WTC11 (cell line): ENCODE data around the gene AKR1C3. TPM values are rescaled to one million over a fixed set of nuclear protein-coding genes. Genes with fewer than 3 reads are reported as not detected.

Experiments used
- ATAC-seq: fragments of 200-7000 bp; cut with Tn5 transposase; 2 replicates; pipeline ENCODE4 v1.10.0; 2021; ENCODE audit warnings: mild to moderate bottlenecking, moderate library complexity
- CTCF ChIA-PET: fragments of 300-600 bp; sonication (Branson Sonifier 250); formaldehyde crosslinking; loops from one replicate; lab custom pipeline; 2021; ENCODE audit warnings: antibody characterized with exemption; lab: Charles Lee
- POLR2A ChIA-PET: fragments of 350-600 bp; sonication (Branson Sonifier 250); formaldehyde crosslinking; loops from one replicate; lab custom pipeline; 2021; ENCODE audit warnings: antibody characterized with exemption; lab: Charles Lee
- DNase-seq: peaks from one replicate; pipeline ENCODE4 v3.0.0; 2021; ENCODE audit warnings: low spot score
- H3K27ac Mint-ChIP-seq: 2 replicates; pipeline ENCODE4 v1.8.0; 2021; ENCODE audit warnings: mixed read lengths
- H3K27me3 Mint-ChIP-seq: 2 replicates; pipeline ENCODE4 v1.8.0; 2021; ENCODE audit warnings: low read depth, mild to moderate bottlenecking, moderate library complexity, mixed read lengths
- H3K36me3 Mint-ChIP-seq: 2 replicates; pipeline ENCODE4 v1.8.0; 2021; ENCODE audit warnings: mixed read lengths
- H3K4me1 Mint-ChIP-seq: 2 replicates; pipeline ENCODE4 v1.8.0; 2022; ENCODE audit warnings: mixed read lengths
- H3K4me3 Mint-ChIP-seq: 2 replicates; pipeline ENCODE4 v1.8.0; 2021; ENCODE audit warnings: mild to moderate bottlenecking, moderate library complexity, mixed read lengths
- H3K9me3 Mint-ChIP-seq: 2 replicates; pipeline ENCODE4 v1.8.0; 2021; ENCODE audit warnings: mixed read lengths
- ARID4B ChIP-seq: sonication (generic); formaldehyde crosslinking; IDR thresholded peaks from 2 replicates; pipeline ENCODE4 v1.8.0; 2023; ENCODE audit warnings: missing genetic modification reagents, mild to moderate bottlenecking, borderline replicate concordance
- ELF4 ChIP-seq: sonication (generic); formaldehyde crosslinking; IDR thresholded peaks from 2 replicates; pipeline ENCODE4 v1.8.1; 2022; ENCODE audit warnings: low read depth, mild to moderate bottlenecking, moderate library complexity, missing genetic modification reagents
- FOXP1 ChIP-seq: sonication (generic); formaldehyde crosslinking; IDR thresholded peaks from 2 replicates; pipeline ENCODE4 v1.8.0; 2022; ENCODE audit warnings: missing genetic modification reagents, mild to moderate bottlenecking, moderate library complexity, borderline replicate concordance
- FOXP4 ChIP-seq: sonication (generic); formaldehyde crosslinking; IDR thresholded peaks from 2 replicates; pipeline ENCODE4 v1.8.0; 2022; ENCODE audit warnings: mild to moderate bottlenecking, missing genetic modification reagents
- JUN ChIP-seq: sonication (generic); formaldehyde crosslinking; IDR thresholded peaks from 2 replicates; pipeline ENCODE4 v1.8.0; 2023; ENCODE audit warnings: mild to moderate bottlenecking, missing genetic modification reagents
- MLX ChIP-seq: sonication (generic); formaldehyde crosslinking; IDR thresholded peaks from 2 replicates; pipeline ENCODE4 v1.8.1; 2023; ENCODE audit warnings: mild to moderate bottlenecking, missing genetic modification reagents, moderate library complexity
- NFATC4 ChIP-seq: fragments of 250-450 bp; sonication (Bioruptor Pico); IDR thresholded peaks from 2 replicates; pipeline ENCODE4 v1.9.0; 2021; ENCODE audit warnings: mild to moderate bottlenecking
- NFYB ChIP-seq: sonication (generic); formaldehyde crosslinking; conservative IDR thresholded peaks from 2 replicates; pipeline ENCODE4 v1.8.0; 2022; ENCODE audit warnings: low read depth, missing genetic modification reagents
- OVOL2 ChIP-seq: fragments of 250-450 bp; sonication (Bioruptor Pico); IDR thresholded peaks from 2 replicates; pipeline ENCODE4 v1.9.0; 2021; ENCODE audit warnings: mild to moderate bottlenecking, borderline replicate concordance
- RORB ChIP-seq: fragments of 250-450 bp; sonication (Bioruptor Pico); IDR thresholded peaks from 2 replicates; pipeline ENCODE4 v1.9.0; 2021; ENCODE audit warnings: mild to moderate bottlenecking
- SMAD4 ChIP-seq: sonication (generic); formaldehyde crosslinking; IDR thresholded peaks from 2 replicates; pipeline ENCODE4 v1.8.0; 2022; ENCODE audit warnings: mild to moderate bottlenecking, missing genetic modification reagents
- SOX15 ChIP-seq: fragments of 250-450 bp; sonication (Bioruptor Pico); IDR thresholded peaks from 2 replicates; pipeline ENCODE4 v1.9.0; 2021; ENCODE audit warnings: mild to moderate bottlenecking
- SP1 ChIP-seq: sonication (generic); formaldehyde crosslinking; conservative IDR thresholded peaks from 2 replicates; pipeline ENCODE4 v1.8.1; 2022; ENCODE audit warnings: missing genetic modification reagents
- ZMAT4 ChIP-seq: fragments of 250-450 bp; sonication (Bioruptor Pico); IDR thresholded peaks from 2 replicates; pipeline ENCODE4 v1.9.0; 2021; ENCODE audit warnings: mild to moderate bottlenecking
- ZSCAN18 ChIP-seq: fragments of 250-450 bp; sonication (Bioruptor Pico); IDR thresholded peaks from 2 replicates; pipeline ENCODE4 v2.1.2; 2022; ENCODE audit warnings: mild to moderate bottlenecking, moderate library complexity
- total RNA-seq: library from RNA; stranded (reverse); gene quantifications from 3 replicates; pipeline ENCODE4 v1.2.3, GENCODE V29; 2021
- TF ChIP-seq, protein P1 (sequence below): sonication (generic); formaldehyde crosslinking; IDR thresholded peaks from 2 replicates; pipeline ENCODE4 v1.8.0; 2022; ENCODE audit warnings: mild to moderate bottlenecking, missing genetic modification reagents
- TF ChIP-seq, protein P2 (sequence below): fragments of 250-450 bp; sonication (Bioruptor Pico); IDR thresholded peaks from 2 replicates; pipeline ENCODE4 v1.8.0; 2021; ENCODE audit warnings: mild to moderate bottlenecking
- TF ChIP-seq, protein P3 (sequence below): fragments of 250-450 bp; sonication (Bioruptor Pico); IDR thresholded peaks from 2 replicates; pipeline ENCODE4 v1.9.0; 2021; ENCODE audit warnings: moderate library complexity, mild to moderate bottlenecking, inconsistent platforms, borderline replicate concordance
- TF ChIP-seq, protein P4 (sequence below): fragments of 200-600 bp; IDR thresholded peaks from 2 replicates; pipeline ENCODE4 v1.8.0; 2022; ENCODE audit warnings: antibody characterized with exemption
- TF ChIP-seq, protein P5 (sequence below): sonication (generic); formaldehyde crosslinking; IDR thresholded peaks from 2 replicates; pipeline ENCODE4 v1.8.0; 2022; ENCODE audit warnings: mild to moderate bottlenecking, missing genetic modification reagents
- TF ChIP-seq, protein P6 (sequence below): sonication (generic); formaldehyde crosslinking; IDR thresholded peaks from 2 replicates; pipeline ENCODE4 v1.8.0; 2023; ENCODE audit warnings: missing genetic modification reagents

Gene AKR1C3
- total RNA-seq, 1 experiment from 2014 or later: 6.7 TPM

DNA sequence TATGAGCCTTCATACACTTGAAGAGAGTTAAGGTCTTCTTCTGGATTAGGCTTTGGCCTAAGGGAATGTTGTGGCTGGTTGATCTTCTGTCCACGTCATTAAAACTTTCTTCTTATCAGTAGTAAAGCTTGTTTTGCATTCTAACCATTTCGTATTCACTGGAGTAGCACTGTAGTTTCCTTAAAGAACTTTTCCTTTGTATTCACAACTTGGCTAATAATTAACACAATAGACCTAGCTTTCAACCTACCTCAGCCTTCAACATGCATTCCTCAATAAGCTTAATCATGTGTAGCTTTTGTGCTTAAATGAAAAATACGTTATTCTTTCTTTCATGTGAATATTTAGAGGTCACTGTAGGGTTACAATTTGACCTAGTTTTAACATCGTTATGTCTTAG lies 48.0 kb downstream of the AKR1C3 start:
- no peaks in the 10 kb centered on the region for H3K4me1 Mint-ChIP-seq
- H3K9me3 Mint-ChIP-seq: peaks cover 55% of the 10 kb centered on the region
- POLR2A ChIA-PET: no interaction called here
- H3K4me3 Mint-ChIP-seq: no peak overlapping the region
- ATAC-seq (no peak), DNase-seq (no peak)
- TF ChIP-seq MLX (CRISPR knock-in tag) (no peak), NFYB (CRISPR knock-in tag) (no peak), ZSCAN18 (CRISPR knock-in tag) (no peak), OVOL2 (CRISPR knock-in tag) (no peak), FOXP4 (CRISPR knock-in tag) (no peak), JUN (CRISPR knock-in tag) (no peak), RORB (CRISPR knock-in tag) (no peak), ZMAT4 (CRISPR knock-in tag) (no peak)
- TF ChIP-seq, protein P1, sequence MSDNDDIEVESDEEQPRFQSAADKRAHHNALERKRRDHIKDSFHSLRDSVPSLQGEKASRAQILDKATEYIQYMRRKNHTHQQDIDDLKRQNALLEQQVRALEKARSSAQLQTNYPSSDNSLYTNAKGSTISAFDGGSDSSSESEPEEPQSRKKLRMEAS (CRISPR knock-in tag): no peak
- TF ChIP-seq, protein P2, sequence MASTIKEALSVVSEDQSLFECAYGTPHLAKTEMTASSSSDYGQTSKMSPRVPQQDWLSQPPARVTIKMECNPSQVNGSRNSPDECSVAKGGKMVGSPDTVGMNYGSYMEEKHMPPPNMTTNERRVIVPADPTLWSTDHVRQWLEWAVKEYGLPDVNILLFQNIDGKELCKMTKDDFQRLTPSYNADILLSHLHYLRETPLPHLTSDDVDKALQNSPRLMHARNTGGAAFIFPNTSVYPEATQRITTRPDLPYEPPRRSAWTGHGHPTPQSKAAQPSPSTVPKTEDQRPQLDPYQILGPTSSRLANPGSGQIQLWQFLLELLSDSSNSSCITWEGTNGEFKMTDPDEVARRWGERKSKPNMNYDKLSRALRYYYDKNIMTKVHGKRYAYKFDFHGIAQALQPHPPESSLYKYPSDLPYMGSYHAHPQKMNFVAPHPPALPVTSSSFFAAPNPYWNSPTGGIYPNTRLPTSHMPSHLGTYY: no peak
- H3K27ac Mint-ChIP-seq: no peak overlapping the region
- peaks cover 3% of the 10 kb centered on the region; the same call in 1 of the 2 replicates for H3K27me3 Mint-ChIP-seq
- H3K36me3 Mint-ChIP-seq: peaks cover 29% of the 10 kb centered on the region
- CTCF ChIA-PET: no interaction called here

DNA sequence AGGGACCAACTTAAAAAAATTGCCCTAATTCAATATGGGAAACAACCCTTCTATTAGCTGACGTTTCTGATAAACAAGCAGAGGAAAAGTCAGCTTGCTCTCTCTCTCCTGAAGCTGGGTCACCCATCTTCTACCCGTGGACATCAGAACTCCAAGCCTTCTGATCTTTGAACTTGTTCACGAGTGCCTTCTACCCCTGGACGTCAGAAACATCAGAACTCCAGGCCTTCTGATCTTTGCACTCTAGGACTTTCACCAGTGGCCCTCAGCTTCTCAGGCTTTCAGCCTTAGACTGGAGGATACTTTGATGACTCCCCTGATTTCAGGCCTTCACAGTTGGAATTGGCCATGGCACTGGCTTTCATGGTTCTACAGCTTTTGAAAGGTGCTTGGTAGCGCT lies 48.9 kb downstream of the AKR1C3 start:
- H3K36me3 Mint-ChIP-seq: peaks cover 20% of the 10 kb centered on the region
- peaks cover 52% of the 10 kb centered on the region for H3K9me3 Mint-ChIP-seq
- no peaks in the 10 kb centered on the region for H3K4me1 Mint-ChIP-seq
- ATAC-seq: no peak
- H3K27me3 Mint-ChIP-seq: no peaks in the 10 kb centered on the region; the same call in 1 of the 2 replicates
- H3K27ac Mint-ChIP-seq: no peak overlapping the region
- ChIA-PET CTCF (no interaction called here), POLR2A (no interaction called here)
- no peak for DNase-seq
- no peak overlapping the region for H3K4me3 Mint-ChIP-seq
- TF ChIP-seq ARID4B (no peak), NFATC4 (no peak), SP1 (CRISPR knock-in tag) (no peak), ELF4 (CRISPR knock-in tag) (no peak), SOX15 (CRISPR knock-in tag) (no peak), FOXP1 (CRISPR knock-in tag) (no peak), SMAD4 (CRISPR knock-in tag) (no peak)
- TF ChIP-seq, protein P3, sequence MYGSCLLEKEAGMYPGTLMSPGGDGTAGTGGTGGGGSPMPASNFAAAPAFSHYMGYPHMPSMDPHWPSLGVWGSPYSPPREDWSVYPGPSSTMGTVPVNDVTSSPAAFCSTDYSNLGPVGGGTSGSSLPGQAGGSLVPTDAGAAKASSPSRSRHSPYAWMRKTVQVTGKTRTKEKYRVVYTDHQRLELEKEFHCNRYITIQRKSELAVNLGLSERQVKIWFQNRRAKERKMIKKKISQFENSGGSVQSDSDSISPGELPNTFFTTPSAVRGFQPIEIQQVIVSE: no peak
- TF ChIP-seq, protein P4, sequence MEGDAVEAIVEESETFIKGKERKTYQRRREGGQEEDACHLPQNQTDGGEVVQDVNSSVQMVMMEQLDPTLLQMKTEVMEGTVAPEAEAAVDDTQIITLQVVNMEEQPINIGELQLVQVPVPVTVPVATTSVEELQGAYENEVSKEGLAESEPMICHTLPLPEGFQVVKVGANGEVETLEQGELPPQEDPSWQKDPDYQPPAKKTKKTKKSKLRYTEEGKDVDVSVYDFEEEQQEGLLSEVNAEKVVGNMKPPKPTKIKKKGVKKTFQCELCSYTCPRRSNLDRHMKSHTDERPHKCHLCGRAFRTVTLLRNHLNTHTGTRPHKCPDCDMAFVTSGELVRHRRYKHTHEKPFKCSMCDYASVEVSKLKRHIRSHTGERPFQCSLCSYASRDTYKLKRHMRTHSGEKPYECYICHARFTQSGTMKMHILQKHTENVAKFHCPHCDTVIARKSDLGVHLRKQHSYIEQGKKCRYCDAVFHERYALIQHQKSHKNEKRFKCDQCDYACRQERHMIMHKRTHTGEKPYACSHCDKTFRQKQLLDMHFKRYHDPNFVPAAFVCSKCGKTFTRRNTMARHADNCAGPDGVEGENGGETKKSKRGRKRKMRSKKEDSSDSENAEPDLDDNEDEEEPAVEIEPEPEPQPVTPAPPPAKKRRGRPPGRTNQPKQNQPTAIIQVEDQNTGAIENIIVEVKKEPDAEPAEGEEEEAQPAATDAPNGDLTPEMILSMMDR: no peak
- TF ChIP-seq, protein P5, sequence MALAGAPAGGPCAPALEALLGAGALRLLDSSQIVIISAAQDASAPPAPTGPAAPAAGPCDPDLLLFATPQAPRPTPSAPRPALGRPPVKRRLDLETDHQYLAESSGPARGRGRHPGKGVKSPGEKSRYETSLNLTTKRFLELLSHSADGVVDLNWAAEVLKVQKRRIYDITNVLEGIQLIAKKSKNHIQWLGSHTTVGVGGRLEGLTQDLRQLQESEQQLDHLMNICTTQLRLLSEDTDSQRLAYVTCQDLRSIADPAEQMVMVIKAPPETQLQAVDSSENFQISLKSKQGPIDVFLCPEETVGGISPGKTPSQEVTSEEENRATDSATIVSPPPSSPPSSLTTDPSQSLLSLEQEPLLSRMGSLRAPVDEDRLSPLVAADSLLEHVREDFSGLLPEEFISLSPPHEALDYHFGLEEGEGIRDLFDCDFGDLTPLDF (CRISPR knock-in tag): no peak
- TF ChIP-seq, protein P6, sequence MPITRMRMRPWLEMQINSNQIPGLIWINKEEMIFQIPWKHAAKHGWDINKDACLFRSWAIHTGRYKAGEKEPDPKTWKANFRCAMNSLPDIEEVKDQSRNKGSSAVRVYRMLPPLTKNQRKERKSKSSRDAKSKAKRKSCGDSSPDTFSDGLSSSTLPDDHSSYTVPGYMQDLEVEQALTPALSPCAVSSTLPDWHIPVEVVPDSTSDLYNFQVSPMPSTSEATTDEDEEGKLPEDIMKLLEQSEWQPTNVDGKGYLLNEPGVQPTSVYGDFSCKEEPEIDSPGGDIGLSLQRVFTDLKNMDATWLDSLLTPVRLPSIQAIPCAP (CRISPR knock-in tag): no peak
